Pons (tissue), 1 donor: ENCODE results near the gene CDK2AP2.
"Not testable (repeated sequence)": the region's sequence is repeated elsewhere in the genome, so short reads cannot be mapped to it uniquely, and the experiment has no call there.

Experiments used
- DNase-seq: peaks from one replicate; pipeline ENCODE4 v3.0.0-alpha.2; 2016; ENCODE audit warnings: low spot score

The CDK2AP2 gene

GRCh38 chr11:67466367-67466766 lies 41.6 kb downstream of the CDK2AP2 start:
- DNase-seq = no peak

GRCh38 chr11:67465530-67465929 lies 42.4 kb downstream of the CDK2AP2 start:
- DNase-seq = not testable (repeated sequence)

- DNase-seq = no peak
These were observed 42.8 kb downstream of the CDK2AP2 start for GRCh38 chr11:67465189-67465510.

- peak; percentile 74 for DNase-seq
These were observed 43.4 kb downstream of the CDK2AP2 start for GRCh38 chr11:67464411-67465188.

GRCh38 chr11:67463680-67464410 lies 44.1 kb downstream of the CDK2AP2 start:
- DNase-seq = no peak

GRCh38 chr11:67463186-67463585 lies 44.8 kb downstream of the CDK2AP2 start:
- DNase-seq = no peak

- DNase-seq = no peak
These were observed 49.7 kb downstream of the CDK2AP2 start for GRCh38 chr11:67458266-67458665.

GRCh38 chr11:67457453-67457852 lies 50.5 kb downstream of the CDK2AP2 start:
- DNase-seq = no peak
